IMR-90 (cell line): ENCODE results near the gene RAB40A. TPM values are rescaled to one million over a fixed set of nuclear protein-coding genes. Genes with fewer than 3 reads are reported as not detected.

Source experiments
- ATAC-seq: fragments of 200-7000 bp; cut with Tn5 transposase; 2 replicates; pipeline ENCODE4 v1.9.1; 2020; ENCODE audit warnings: low read depth, mild to moderate bottlenecking, moderate library complexity
- BruUV-seq: library from RNA; stranded (reverse); fragments of 400-500 nt; replicated peaks from 2 replicates; lab custom pipeline; 2021; lab: Mats Ljungman, UMichigan
- CTCF ChIA-PET: fragments of 300-600 bp; formaldehyde crosslinking; extraction: SDS; loops from one replicate; lab custom pipeline; 2021; ENCODE audit warnings: antibody characterized with exemption; lab: Yijun Ruan, JAX
- POLR2A ChIA-PET: fragments of 300-600 bp; sonication (Branson Sonifier 250); formaldehyde crosslinking; loops from one replicate; lab custom pipeline; 2022; ENCODE audit warnings: antibody characterized with exemption; ENCODE audit not compliant: unreplicated experiment; lab: Charles Lee
- DNase-seq: peaks from one replicate; pipeline ENCODE4 v3.0.0; 2013
- H2AFZ ChIP-seq: replicated peaks from 2 replicates; pipeline ENCODE3; 2013; ENCODE audit warnings: low read length, mild to moderate bottlenecking; ENCODE audit not compliant: poor library complexity
- H2AK5ac ChIP-seq: 2 replicates; pipeline ENCODE4 v1.6.1; 2013; ENCODE audit warnings: low read depth, low read length, inconsistent platforms
- H2AK9ac ChIP-seq: replicated peaks from 2 replicates; pipeline ENCODE3; 2013; ENCODE audit warnings: mild to moderate bottlenecking, low read depth, low read length, moderate library complexity; ENCODE audit not compliant: poor library complexity
- H2BK120ac ChIP-seq: 2 replicates; pipeline ENCODE4 v1.6.1; 2013; ENCODE audit warnings: low read depth, low read length, inconsistent platforms
- H2BK15ac ChIP-seq: 3 replicates; pipeline ENCODE4 v1.6.1; 2013; ENCODE audit warnings: low read depth, low read length, inconsistent platforms
- H2BK20ac ChIP-seq: 2 replicates; pipeline ENCODE4 v1.6.1; 2013; ENCODE audit warnings: low read depth, mild to moderate bottlenecking, inconsistent platforms, low read length, moderate library complexity
- H2BK5ac ChIP-seq: 2 replicates; pipeline ENCODE4 v1.6.1; 2013; ENCODE audit warnings: mild to moderate bottlenecking, low read depth, low read length, inconsistent platforms; ENCODE audit not compliant: poor library complexity, severe bottlenecking
- H3K14ac ChIP-seq: replicated peaks from 2 replicates; pipeline ENCODE4 v1.6.1; 2013; ENCODE audit warnings: low read depth, low read length, inconsistent platforms
- H3K18ac ChIP-seq: 2 replicates; pipeline ENCODE4 v1.6.1; 2013; ENCODE audit warnings: low read depth, low read length, control low read depth
- H3K23ac ChIP-seq: 2 replicates; pipeline ENCODE4 v1.6.1; 2013; ENCODE audit warnings: low read depth, low read length, inconsistent platforms
- H3K27ac ChIP-seq: 2 replicates; pipeline ENCODE4 v1.5.1; 2013; ENCODE audit warnings: mild to moderate bottlenecking, control low read depth, low read length; ENCODE audit not compliant: insufficient read depth
- H3K27me3 ChIP-seq: 2 replicates; pipeline ENCODE4 v1.6.1; 2013; ENCODE audit warnings: low read length; ENCODE audit not compliant: control insufficient read depth, insufficient read depth
- H3K36me3 ChIP-seq: 2 replicates; pipeline ENCODE4 v1.6.1; 2013; ENCODE audit warnings: low read length, mixed read lengths; ENCODE audit not compliant: control insufficient read depth, insufficient read depth
- H3K4ac ChIP-seq: 2 replicates; pipeline ENCODE4 v1.6.1; 2013; ENCODE audit warnings: low read depth, low read length, inconsistent platforms
- H3K4me1 ChIP-seq: 2 replicates; pipeline ENCODE4 v1.6.1; 2013; ENCODE audit warnings: low read length, mixed read lengths; ENCODE audit not compliant: control insufficient read depth, insufficient read depth
- H3K4me2 ChIP-seq: 2 replicates; pipeline ENCODE4 v1.6.1; 2013; ENCODE audit warnings: low read depth, mild to moderate bottlenecking, control low read depth, low read length, moderate library complexity
- H3K4me3 ChIP-seq: 2 replicates; pipeline ENCODE4 v1.5.1; 2013; ENCODE audit warnings: low read depth, mild to moderate bottlenecking, control low read depth, low read length, moderate library complexity; ENCODE audit not compliant: insufficient read depth
- H3K56ac ChIP-seq: 2 replicates; pipeline ENCODE4 v1.6.1; 2013; ENCODE audit warnings: low read length, inconsistent platforms; ENCODE audit not compliant: insufficient read depth; ENCODE audit errors: extremely low read depth
- H3K79me1 ChIP-seq, 2 experiments: 2 replicates each; pipeline ENCODE4 v1.6.1; 2013; ENCODE audit warnings: low read length in 2 of 2, inconsistent platforms in 1 of 2, low read depth in 1 of 2
- H3K9ac ChIP-seq: 2 replicates; pipeline ENCODE4 v1.6.1; 2013; ENCODE audit warnings: low read depth, low read length, control low read depth
- H3K9me1 ChIP-seq: 2 replicates; pipeline ENCODE4 v1.6.1; 2013; ENCODE audit warnings: low read length, inconsistent platforms; ENCODE audit not compliant: insufficient read depth
- H3K9me3 ChIP-seq: 2 replicates; pipeline ENCODE4 v1.6.1; 2013; ENCODE audit warnings: low read length; ENCODE audit not compliant: control insufficient read depth, insufficient read depth
- H4K20me1 ChIP-seq: 2 replicates; pipeline ENCODE4 v1.6.1; 2013; ENCODE audit warnings: low read length, inconsistent platforms; ENCODE audit not compliant: insufficient read depth
- H4K5ac ChIP-seq: 2 replicates; pipeline ENCODE4 v1.6.1; 2013; ENCODE audit warnings: mild to moderate bottlenecking, low read depth, low read length, control low read depth
- H4K8ac ChIP-seq, 2 experiments: 2 replicates each; pipeline ENCODE4 v1.6.1; 2013; ENCODE audit warnings: low read depth in 2 of 2, low read length in 2 of 2, control low read depth in 1 of 2, inconsistent platforms in 1 of 2
- H4K91ac ChIP-seq: 2 replicates; pipeline ENCODE4 v1.6.1; 2013; ENCODE audit warnings: low read depth, low read length, inconsistent platforms; ENCODE audit not compliant: insufficient read depth
- CEBPB ChIP-seq: IDR thresholded peaks from 2 replicates; pipeline ENCODE4 v1.6.1; 2012; ENCODE audit warnings: low read depth, low read length, improper control_type of control experiment
- FOS ChIP-seq: fragments of 150-350 bp; IDR thresholded peaks from 2 replicates; pipeline ENCODE4 v1.6.1; 2016; ENCODE audit warnings: low read depth, low read length
- MXI1 ChIP-seq: IDR thresholded peaks from 2 replicates; pipeline ENCODE4 v1.6.1; 2012; ENCODE audit warnings: low read depth, mild to moderate bottlenecking, low read length, moderate library complexity, borderline replicate concordance
- dilution Hi-C: fragments of 300-500 bp; cut with HindIII; formaldehyde crosslinking; loops from one replicate; pipeline ENCODE4 v1.14.3; 2018; ENCODE audit warnings: low sequenced_read_pairs; ENCODE audit not compliant: unreplicated experiment
- in situ Hi-C: fragments of 300-500 bp; cut with MboI; formaldehyde crosslinking; loops from 3 replicates; pipeline ENCODE4 v1.14.3; 2019; ENCODE audit warnings: low sequenced_read_pairs, inconsistent platforms, mixed read lengths
- intact Hi-C: fragments of 100-400 bp; cut with micrococcal nuclease; formaldehyde crosslinking; loops from 2 replicates; pipeline ENCODE4 v1.10.0; 2022
- polyA plus RNA-seq, 3 experiments: library from polyadenylated mRNA; depleted of rRNA; stranded (reverse); fragments of >200 nt; gene quantifications; 2 replicates each; pipeline ENCODE4 v1.2.3, GENCODE V29; 2012; ENCODE audit warnings: low replicate concordance in 1 of 3
- total RNA-seq: library from RNA; depleted of rRNA; stranded (reverse); fragments of >200 nt; gene quantifications from 2 replicates; pipeline ENCODE4 v1.2.3, GENCODE V29; 2012

Gene RAB40A
- total and polyA plus RNA-seq, 2 of the 4 experiments (the other 2 are of a cell fraction): under 0.01 to 0.26 TPM

DNA sequence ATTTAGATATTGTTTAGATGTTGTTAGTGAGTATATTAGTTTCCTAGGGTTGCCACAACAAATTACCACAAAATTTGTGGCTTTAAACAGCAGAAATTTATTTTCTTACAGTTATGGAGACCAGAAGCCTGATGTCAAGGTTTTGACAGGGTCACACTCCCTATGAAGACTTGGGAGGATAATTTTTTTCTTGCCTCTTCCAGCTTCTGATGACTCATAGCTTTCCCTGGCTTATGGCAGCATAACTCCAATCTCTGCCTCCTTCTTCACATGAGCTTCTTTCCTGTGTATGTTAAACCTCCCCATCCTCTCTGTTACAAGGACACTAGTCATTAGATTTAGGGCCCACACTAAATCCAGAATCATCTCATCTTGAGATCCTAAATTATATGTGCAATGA, 20.9 kb upstream of the RAB40A start:
- BruUV-seq: no TSS peak
- POLR2A ChIA-PET: interaction anchor here (0.6 kb wide), 2 partner anchors 146 to 147 kb away, joined by 3 to 12 read pairs; no protein-coding TSS in a partner anchor

More for the DNA sequence above, 20.9 kb upstream of the RAB40A start:
- Histone ChIP-seq H3K36me3 (no peaks in the 10 kb centered on the region), H2AFZ (no peak overlapping the region), H3K18ac (no peak overlapping the region), H2BK15ac (no peak overlapping the region), H3K4ac (no peak overlapping the region), H3K27ac (no peak overlapping the region), H3K56ac (no peak overlapping the region), H3K9me1 (no peaks in the 10 kb centered on the region), H2AK9ac (no peak overlapping the region), H2AK5ac (no peak overlapping the region), H3K9ac (no peak overlapping the region), H3K4me1 (peaks cover 2% of the 10 kb centered on the region), H4K5ac (no peak overlapping the region), H2BK120ac (no peak overlapping the region), H3K9me3 (no peaks in the 10 kb centered on the region), H3K4me3 (no peak overlapping the region), H4K8ac (no peak overlapping the region), H3K4me2 (no peak overlapping the region), H2BK5ac (no peak overlapping the region), H3K23ac (no peak overlapping the region), H4K91ac (no peak overlapping the region), H3K79me1 (no peaks in the 10 kb centered on the region), H3K14ac (no peak overlapping the region), H4K20me1 (no peaks in the 10 kb centered on the region), H2BK20ac (no peak overlapping the region), H3K27me3 (peaks cover 6% of the 10 kb centered on the region)
- DNase-seq (peak; percentile 58), ATAC-seq (peak; percentile 72)
- TF ChIP-seq MXI1 (no peak), FOS (peak; percentile 51; the same call in 1 of the 2 replicates), CEBPB (no peak)
- dilution Hi-C loops: no loop called here
- in situ Hi-C loops: loop anchor here (25.0 kb wide), 1 partner anchor 597 kb away; no protein-coding TSS in a partner anchor
- CTCF ChIA-PET: no interaction called here
- intact Hi-C loops: loop anchor here (5.0 kb wide), 1 partner anchor 37 kb away; no protein-coding TSS in a partner anchor
